CD4-positive, alpha-beta T cell (primary cell): Measurements from ENCODE around the gene DMRT3. TPM values are rescaled to one million over a fixed set of nuclear protein-coding genes. Genes with fewer than 3 reads are reported as not detected.

Experiments used
- ATAC-seq: fragments of 200-7000 bp; cut with Tn5 transposase; one replicate; pipeline ENCODE4 v1.10.0; 2022; ENCODE audit warnings: mild to moderate bottlenecking; ENCODE audit not compliant: poor library complexity
- CTCF ChIA-PET: fragments of 350-600 bp; sonication (Branson Sonifier 250); formaldehyde crosslinking; loops from one replicate; lab custom pipeline; 2021; ENCODE audit warnings: antibody characterized with exemption, inconsistent platforms; lab: Charles Lee
- POLR2A ChIA-PET: fragments of 350-600 bp; sonication (Branson Sonifier 250); formaldehyde crosslinking; loops from one replicate; lab custom pipeline; 2021; ENCODE audit warnings: antibody characterized with exemption, inconsistent platforms; lab: Charles Lee
- DNase-seq, 14 experiments: peaks; one replicate each; pipeline ENCODE4 v3.0.0-alpha.2; 2013 to 2020; ENCODE audit warnings: mixed read lengths in 2 of 14
- H3K27ac ChIP-seq, 2 donors: one replicate each; pipeline versions ENCODE4 v1.5.1 to v1.7.0; 2013; ENCODE audit warnings: low read length in 2 of 2, low read depth in 1 of 2, mild to moderate bottlenecking in 1 of 2
- H3K27me3 ChIP-seq, 2 experiments: 1 replicate in 1 of 2; 2 replicates in 1 of 2; pipeline versions ENCODE4 v1.6.1 to v1.7.0; 2013; ENCODE audit warnings: low read length in 2 of 2, control low read depth in 1 of 2, mild to moderate bottlenecking in 1 of 2, moderate library complexity in 1 of 2; ENCODE audit not compliant: insufficient read depth in 2 of 2, control insufficient read depth in 1 of 2
- H3K36me3 ChIP-seq: one replicate; pipeline ENCODE4 v1.6.1; 2013; ENCODE audit warnings: low read length, control low read depth; ENCODE audit not compliant: insufficient read depth
- H3K4me1 ChIP-seq: one replicate; pipeline ENCODE4 v1.6.1; 2013; ENCODE audit warnings: low read length, control low read depth; ENCODE audit not compliant: insufficient read depth
- H3K4me3 ChIP-seq: one replicate; pipeline ENCODE4 v1.5.1; 2013; ENCODE audit warnings: mild to moderate bottlenecking, low read length, moderate library complexity
- H3K9me3 ChIP-seq, 2 experiments: 1 replicate in 1 of 2; 2 replicates in 1 of 2; pipeline versions ENCODE4 v1.6.1 to v1.7.0; 2013; ENCODE audit warnings: low read length in 2 of 2, mild to moderate bottlenecking in 2 of 2, control low read depth in 1 of 2, moderate library complexity in 1 of 2; ENCODE audit not compliant: control insufficient read depth in 1 of 2, insufficient read depth in 1 of 2
- H3K27ac Mint-ChIP-seq: one replicate; pipeline ENCODE4 v1.8.0; 2020; ENCODE audit warnings: mixed read lengths
- H3K27me3 Mint-ChIP-seq: one replicate; pipeline ENCODE4 v1.8.0; 2021; ENCODE audit warnings: mixed read lengths
- H3K36me3 Mint-ChIP-seq: one replicate; pipeline ENCODE4 v1.8.0; 2021; ENCODE audit warnings: low read depth, mixed read lengths
- H3K4me1 Mint-ChIP-seq: one replicate; pipeline ENCODE4 v1.8.0; 2021; ENCODE audit warnings: low read depth, mixed read lengths
- H3K4me3 Mint-ChIP-seq: one replicate; pipeline ENCODE4 v1.8.0; 2020; ENCODE audit warnings: mild to moderate bottlenecking, mixed read lengths
- H3K9me3 Mint-ChIP-seq: one replicate; pipeline ENCODE4 v1.8.0; 2020; ENCODE audit warnings: mixed read lengths
- intact Hi-C, 2 experiments: fragments of 100-400 bp; cut with DNase I in 1 of 2; cut with micrococcal nuclease in 1 of 2; formaldehyde crosslinking; loops; one replicate each; pipeline versions ENCODE4 v1.15.1 to v1.9.0; 2023 to 2025; cut with DNase I, micrococcal nuclease
- total RNA-seq, 174 experiments: library from RNA in 2 of 174; stranded (reverse) in 2 of 174; gene quantifications; one replicate each; pipeline ENCODE4 v1.2.3 and lab custom pipeline; 2021 to 2026
- TF ChIP-seq, protein P1 (sequence below): fragments of 200-600 bp; IDR thresholded peaks from one replicate; pipeline ENCODE4 v1.8.0; 2022; ENCODE audit warnings: antibody characterized with exemption, mild to moderate bottlenecking

DMRT3 gene
- total RNA-seq, 2 experiments from 2014 or later, result not detected

DNA sequence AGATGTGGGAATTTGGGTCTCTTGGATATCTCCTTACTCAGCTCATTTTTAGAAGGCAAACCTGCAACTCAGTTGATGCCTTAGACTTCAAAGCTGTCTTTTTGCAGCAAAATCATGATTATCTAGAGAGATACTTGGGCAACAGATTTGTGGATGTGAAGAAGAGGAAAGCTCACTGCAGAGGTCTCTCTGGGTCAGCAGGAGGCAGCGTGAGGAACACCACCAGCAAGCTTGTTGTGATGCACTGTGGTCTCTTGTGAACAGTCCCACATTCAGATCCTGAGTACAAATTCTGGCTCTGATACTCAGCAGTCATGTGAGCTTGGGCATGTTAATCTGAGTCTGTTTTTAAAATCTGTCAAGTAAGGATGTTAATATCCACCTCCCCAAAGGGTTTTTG, 26.3 kb upstream of the DMRT3 start:
- Histone ChIP-seq H3K27ac (no peak overlapping the region), H3K4me3 (no peak overlapping the region), H3K36me3 (no peaks in the 10 kb centered on the region), H3K27me3 (peaks cover 20 to 30% of the 10 kb centered on the region in 2 experiments), H3K4me1 (no peaks in the 10 kb centered on the region), H3K9me3 (peaks cover 0 to 4% of the 10 kb centered on the region in 2 experiments)
- Mint-ChIP-seq H3K27ac (no peak overlapping the region), H3K27me3 (peaks cover 43% of the 10 kb centered on the region), H3K4me3 (no peak overlapping the region), H3K4me1 (no peaks in the 10 kb centered on the region), H3K9me3 (no peaks in the 10 kb centered on the region), H3K36me3 (no peaks in the 10 kb centered on the region)
- POLR2A ChIA-PET, result no interaction called here
- CTCF ChIA-PET, result no interaction called here
- no peak for DNase-seq
- ATAC-seq, result no peak
- intact Hi-C loops, result no loop called here
- TF ChIP-seq, protein P1, sequence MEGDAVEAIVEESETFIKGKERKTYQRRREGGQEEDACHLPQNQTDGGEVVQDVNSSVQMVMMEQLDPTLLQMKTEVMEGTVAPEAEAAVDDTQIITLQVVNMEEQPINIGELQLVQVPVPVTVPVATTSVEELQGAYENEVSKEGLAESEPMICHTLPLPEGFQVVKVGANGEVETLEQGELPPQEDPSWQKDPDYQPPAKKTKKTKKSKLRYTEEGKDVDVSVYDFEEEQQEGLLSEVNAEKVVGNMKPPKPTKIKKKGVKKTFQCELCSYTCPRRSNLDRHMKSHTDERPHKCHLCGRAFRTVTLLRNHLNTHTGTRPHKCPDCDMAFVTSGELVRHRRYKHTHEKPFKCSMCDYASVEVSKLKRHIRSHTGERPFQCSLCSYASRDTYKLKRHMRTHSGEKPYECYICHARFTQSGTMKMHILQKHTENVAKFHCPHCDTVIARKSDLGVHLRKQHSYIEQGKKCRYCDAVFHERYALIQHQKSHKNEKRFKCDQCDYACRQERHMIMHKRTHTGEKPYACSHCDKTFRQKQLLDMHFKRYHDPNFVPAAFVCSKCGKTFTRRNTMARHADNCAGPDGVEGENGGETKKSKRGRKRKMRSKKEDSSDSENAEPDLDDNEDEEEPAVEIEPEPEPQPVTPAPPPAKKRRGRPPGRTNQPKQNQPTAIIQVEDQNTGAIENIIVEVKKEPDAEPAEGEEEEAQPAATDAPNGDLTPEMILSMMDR, result no peak

DNA sequence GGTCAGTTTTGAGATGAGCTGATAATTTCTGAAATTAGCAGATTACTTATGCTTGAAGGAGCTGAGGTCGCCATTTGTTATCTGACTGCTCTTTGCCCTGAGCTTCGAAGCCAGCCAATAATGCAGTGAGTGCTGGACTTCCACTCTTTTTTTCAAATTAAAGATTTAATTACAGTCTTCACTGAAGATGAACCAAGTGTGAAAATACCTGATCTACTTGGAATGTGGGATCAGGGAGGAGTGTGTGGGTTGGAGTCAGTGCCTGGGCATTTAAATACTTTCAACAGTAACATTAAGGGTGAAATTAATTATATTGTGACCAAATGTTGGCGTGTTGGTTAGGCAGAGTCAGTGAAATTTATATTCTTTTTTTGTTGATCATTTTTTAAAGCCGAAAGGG, 23.9 kb upstream of the DMRT3 start:
- no peaks in the 10 kb centered on the region for H3K36me3 Mint-ChIP-seq
- no peaks in the 10 kb centered on the region for H3K4me1 Mint-ChIP-seq
- no peak overlapping the region for H3K4me3 Mint-ChIP-seq
- peaks cover 0 to 4% of the 10 kb centered on the region in 2 experiments for H3K9me3 ChIP-seq
- TF ChIP-seq, protein P1, result no peak
- intact Hi-C loops, result no loop called here
- H3K4me1 ChIP-seq, result no peaks in the 10 kb centered on the region
- ChIA-PET POLR2A (no interaction called here), CTCF (no interaction called here)
- DNase-seq (no peak), ATAC-seq (no peak)
- no peak overlapping the region for H3K27ac ChIP-seq
- peaks cover 22 to 34% of the 10 kb centered on the region in 2 experiments for H3K27me3 ChIP-seq
- no peak overlapping the region for H3K4me3 ChIP-seq
- peaks cover 24% of the 10 kb centered on the region for H3K27me3 Mint-ChIP-seq
- no peaks in the 10 kb centered on the region for H3K9me3 Mint-ChIP-seq
- H3K27ac Mint-ChIP-seq, result no peak overlapping the region
- H3K36me3 ChIP-seq, result no peaks in the 10 kb centered on the region

GRCh38 chr9:959105-959504, 17.4 kb upstream of the DMRT3 start:
- no peaks in the 10 kb centered on the region for H3K36me3 ChIP-seq
- no peaks in the 10 kb centered on the region for H3K4me1 Mint-ChIP-seq
- H3K4me3 ChIP-seq, result no peak overlapping the region
- H3K27ac Mint-ChIP-seq, result no peak overlapping the region
- no peak for DNase-seq
- ChIA-PET CTCF (no interaction called here), POLR2A (no interaction called here)
- H3K9me3 Mint-ChIP-seq, result no peaks in the 10 kb centered on the region
- no peaks in the 10 kb centered on the region for H3K4me1 ChIP-seq
- H3K36me3 Mint-ChIP-seq, result no peaks in the 10 kb centered on the region
- TF ChIP-seq, protein P1, result no peak
- intact Hi-C loops, result no loop called here
- no peak overlapping the region for H3K4me3 Mint-ChIP-seq
- no peaks in the 10 kb centered on the region for H3K9me3 ChIP-seq
- ATAC-seq, result no peak
- peaks cover 24 to 25% of the 10 kb centered on the region in 2 experiments for H3K27me3 ChIP-seq
- peaks cover 47% of the 10 kb centered on the region for H3K27me3 Mint-ChIP-seq
- no peak overlapping the region for H3K27ac ChIP-seq
